ENCODE data around the gene ZNF701. TPM values are rescaled to one million over a fixed set of nuclear protein-coding genes. Genes with fewer than 3 reads are reported as not detected.
A peak's percentile ranks its signal among the peaks of the same experiment; 100 is the strongest.

Gene ZNF701
- total RNA-seq, 1 experiment from 2014 or later, result 40.3 TPM

DNA sequence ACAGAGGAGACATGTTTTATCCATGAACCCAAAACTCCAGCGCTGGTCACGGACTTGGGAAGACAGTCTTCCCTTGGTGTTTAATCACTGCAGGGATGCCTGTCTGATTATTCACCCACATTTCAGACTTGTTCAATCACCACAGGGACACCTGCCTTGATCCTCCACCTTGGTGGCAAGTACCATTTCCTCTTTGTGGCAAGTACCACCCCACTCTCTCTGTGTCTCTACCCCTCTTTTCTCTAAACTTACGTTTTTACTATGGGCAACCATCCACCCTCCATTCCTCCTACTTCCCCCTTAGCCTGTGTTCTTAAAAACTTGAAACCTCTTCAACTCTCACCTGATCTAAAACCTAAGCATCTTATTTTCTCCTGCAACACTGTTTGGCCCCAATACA, 51.3 kb downstream of the ZNF701 start:
- Mint-ChIP-seq H3K4me3 (no peak overlapping the region), H3K4me1 (no peaks in the 10 kb centered on the region), H3K27ac (no peak overlapping the region), H3K9me3 (peaks cover 14% of the 10 kb centered on the region), H3K27me3 (ENCODE audit: low read depth) (no peaks in the 10 kb centered on the region), H3K36me3 (peaks cover 51% of the 10 kb centered on the region)
- ChIA-PET CTCF (no interaction called here), POLR2A (no interaction called here)
- no peak for TF ChIP-seq PRRX2 (CRISPR knock-in tag; IDR thresholded peaks at IDR 0.05)
- DNase-seq (ENCODE audit: low spot score) (no peak), ATAC-seq (no peak)

DNA sequence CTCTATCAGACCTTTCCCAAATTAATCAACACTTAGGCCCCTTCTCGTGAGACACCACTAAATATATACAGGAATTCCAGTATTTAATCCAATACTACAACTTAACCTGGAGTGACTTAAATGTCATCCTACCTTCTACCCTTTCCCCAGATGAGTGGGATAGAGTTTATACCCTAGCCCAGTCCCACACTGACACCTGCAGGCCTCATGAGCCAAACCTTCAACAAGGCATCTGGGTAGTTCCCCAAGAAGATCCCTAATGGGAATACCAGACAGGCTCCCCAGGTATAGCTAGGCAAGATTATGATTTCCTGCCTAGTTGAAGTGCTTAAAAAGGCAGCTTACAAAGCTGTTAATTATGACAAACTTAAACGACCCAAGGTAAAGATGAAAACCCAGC, 52.2 kb downstream of the ZNF701 start:
- ChIA-PET CTCF (interaction anchor here (0.6 to 2.1 kb wide), 3 partner anchors 77 to 279 kb away, joined by 3 to 6 read pairs (median 3); partner anchors contain the start of gene ZNF528), POLR2A (no interaction called here)
- ATAC-seq, result peak; percentile 89
- H3K27me3 Mint-ChIP-seq (ENCODE audit: low read depth), result no peaks in the 10 kb centered on the region
- peaks cover 42% of the 10 kb centered on the region for H3K36me3 Mint-ChIP-seq
- H3K27ac Mint-ChIP-seq, result peak overlapping the region; percentile 41; the same call in 1 of the 2 replicates
- TF ChIP-seq MYBL2 (CRISPR knock-in tag; IDR thresholded peaks at IDR 0.05) (no peak), ETV6 (CRISPR knock-in tag; IDR thresholded peaks at IDR 0.05) (no peak), MXD4 (CRISPR knock-in tag; IDR thresholded peaks at IDR 0.05; ENCODE audit: borderline replicate concordance) (no peak), NFATC4 (CRISPR knock-in tag; IDR thresholded peaks at IDR 0.05) (no peak), ZNF121 (CRISPR knock-in tag; IDR thresholded peaks at IDR 0.05) (no peak), TEAD4 (CRISPR knock-in tag; IDR thresholded peaks at IDR 0.05) (no peak), JAZF1 (CRISPR knock-in tag; IDR thresholded peaks at IDR 0.05) (no peak), ZNF317 (CRISPR knock-in tag; IDR thresholded peaks at IDR 0.05; ENCODE audit: borderline replicate concordance, low read depth) (no peak), ZNF138 (CRISPR knock-in tag; conservative IDR thresholded peaks at IDR 0.05) (no peak), ATF1 (CRISPR knock-in tag; IDR thresholded peaks at IDR 0.05) (no peak), CBFB (CRISPR knock-in tag; IDR thresholded peaks at IDR 0.05; ENCODE audit: low read depth) (no peak)
- TF ChIP-seq, protein P1, sequence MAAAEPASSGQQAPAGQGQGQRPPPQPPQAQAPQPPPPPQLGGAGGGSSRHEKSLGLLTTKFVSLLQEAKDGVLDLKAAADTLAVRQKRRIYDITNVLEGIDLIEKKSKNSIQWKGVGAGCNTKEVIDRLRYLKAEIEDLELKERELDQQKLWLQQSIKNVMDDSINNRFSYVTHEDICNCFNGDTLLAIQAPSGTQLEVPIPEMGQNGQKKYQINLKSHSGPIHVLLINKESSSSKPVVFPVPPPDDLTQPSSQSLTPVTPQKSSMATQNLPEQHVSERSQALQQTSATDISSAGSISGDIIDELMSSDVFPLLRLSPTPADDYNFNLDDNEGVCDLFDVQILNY (CRISPR knock-in tag; IDR thresholded peaks at IDR 0.05), result no peak
- TF ChIP-seq, protein P2, sequence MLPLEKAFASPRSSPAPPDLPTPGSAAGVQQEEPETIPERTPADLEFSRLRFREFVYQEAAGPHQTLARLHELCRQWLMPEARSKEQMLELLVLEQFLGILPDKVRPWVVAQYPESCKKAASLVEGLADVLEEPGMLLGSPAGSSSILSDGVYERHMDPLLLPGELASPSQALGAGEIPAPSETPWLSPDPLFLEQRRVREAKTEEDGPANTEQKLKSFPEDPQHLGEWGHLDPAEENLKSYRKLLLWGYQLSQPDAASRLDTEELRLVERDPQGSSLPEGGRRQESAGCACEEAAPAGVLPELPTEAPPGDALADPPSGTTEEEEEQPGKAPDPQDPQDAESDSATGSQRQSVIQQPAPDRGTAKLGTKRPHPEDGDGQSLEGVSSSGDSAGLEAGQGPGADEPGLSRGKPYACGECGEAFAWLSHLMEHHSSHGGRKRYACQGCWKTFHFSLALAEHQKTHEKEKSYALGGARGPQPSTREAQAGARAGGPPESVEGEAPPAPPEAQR (CRISPR knock-in tag; IDR thresholded peaks at IDR 0.05), result no peak
- TF ChIP-seq, protein P3, sequence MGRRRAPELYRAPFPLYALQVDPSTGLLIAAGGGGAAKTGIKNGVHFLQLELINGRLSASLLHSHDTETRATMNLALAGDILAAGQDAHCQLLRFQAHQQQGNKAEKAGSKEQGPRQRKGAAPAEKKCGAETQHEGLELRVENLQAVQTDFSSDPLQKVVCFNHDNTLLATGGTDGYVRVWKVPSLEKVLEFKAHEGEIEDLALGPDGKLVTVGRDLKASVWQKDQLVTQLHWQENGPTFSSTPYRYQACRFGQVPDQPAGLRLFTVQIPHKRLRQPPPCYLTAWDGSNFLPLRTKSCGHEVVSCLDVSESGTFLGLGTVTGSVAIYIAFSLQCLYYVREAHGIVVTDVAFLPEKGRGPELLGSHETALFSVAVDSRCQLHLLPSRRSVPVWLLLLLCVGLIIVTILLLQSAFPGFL (CRISPR knock-in tag; IDR thresholded peaks at IDR 0.05; ENCODE audit: borderline replicate concordance), result no peak
- TF ChIP-seq, protein P4, sequence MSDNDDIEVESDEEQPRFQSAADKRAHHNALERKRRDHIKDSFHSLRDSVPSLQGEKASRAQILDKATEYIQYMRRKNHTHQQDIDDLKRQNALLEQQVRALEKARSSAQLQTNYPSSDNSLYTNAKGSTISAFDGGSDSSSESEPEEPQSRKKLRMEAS (CRISPR knock-in tag; IDR thresholded peaks at IDR 0.05), result no peak
- TF ChIP-seq, protein P5, sequence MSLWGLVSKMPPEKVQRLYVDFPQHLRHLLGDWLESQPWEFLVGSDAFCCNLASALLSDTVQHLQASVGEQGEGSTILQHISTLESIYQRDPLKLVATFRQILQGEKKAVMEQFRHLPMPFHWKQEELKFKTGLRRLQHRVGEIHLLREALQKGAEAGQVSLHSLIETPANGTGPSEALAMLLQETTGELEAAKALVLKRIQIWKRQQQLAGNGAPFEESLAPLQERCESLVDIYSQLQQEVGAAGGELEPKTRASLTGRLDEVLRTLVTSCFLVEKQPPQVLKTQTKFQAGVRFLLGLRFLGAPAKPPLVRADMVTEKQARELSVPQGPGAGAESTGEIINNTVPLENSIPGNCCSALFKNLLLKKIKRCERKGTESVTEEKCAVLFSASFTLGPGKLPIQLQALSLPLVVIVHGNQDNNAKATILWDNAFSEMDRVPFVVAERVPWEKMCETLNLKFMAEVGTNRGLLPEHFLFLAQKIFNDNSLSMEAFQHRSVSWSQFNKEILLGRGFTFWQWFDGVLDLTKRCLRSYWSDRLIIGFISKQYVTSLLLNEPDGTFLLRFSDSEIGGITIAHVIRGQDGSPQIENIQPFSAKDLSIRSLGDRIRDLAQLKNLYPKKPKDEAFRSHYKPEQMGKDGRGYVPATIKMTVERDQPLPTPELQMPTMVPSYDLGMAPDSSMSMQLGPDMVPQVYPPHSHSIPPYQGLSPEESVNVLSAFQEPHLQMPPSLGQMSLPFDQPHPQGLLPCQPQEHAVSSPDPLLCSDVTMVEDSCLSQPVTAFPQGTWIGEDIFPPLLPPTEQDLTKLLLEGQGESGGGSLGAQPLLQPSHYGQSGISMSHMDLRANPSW (CRISPR knock-in tag; conservative IDR thresholded peaks at IDR 0.05; ENCODE audit: low read depth), result no peak
- TF ChIP-seq, protein P6, sequence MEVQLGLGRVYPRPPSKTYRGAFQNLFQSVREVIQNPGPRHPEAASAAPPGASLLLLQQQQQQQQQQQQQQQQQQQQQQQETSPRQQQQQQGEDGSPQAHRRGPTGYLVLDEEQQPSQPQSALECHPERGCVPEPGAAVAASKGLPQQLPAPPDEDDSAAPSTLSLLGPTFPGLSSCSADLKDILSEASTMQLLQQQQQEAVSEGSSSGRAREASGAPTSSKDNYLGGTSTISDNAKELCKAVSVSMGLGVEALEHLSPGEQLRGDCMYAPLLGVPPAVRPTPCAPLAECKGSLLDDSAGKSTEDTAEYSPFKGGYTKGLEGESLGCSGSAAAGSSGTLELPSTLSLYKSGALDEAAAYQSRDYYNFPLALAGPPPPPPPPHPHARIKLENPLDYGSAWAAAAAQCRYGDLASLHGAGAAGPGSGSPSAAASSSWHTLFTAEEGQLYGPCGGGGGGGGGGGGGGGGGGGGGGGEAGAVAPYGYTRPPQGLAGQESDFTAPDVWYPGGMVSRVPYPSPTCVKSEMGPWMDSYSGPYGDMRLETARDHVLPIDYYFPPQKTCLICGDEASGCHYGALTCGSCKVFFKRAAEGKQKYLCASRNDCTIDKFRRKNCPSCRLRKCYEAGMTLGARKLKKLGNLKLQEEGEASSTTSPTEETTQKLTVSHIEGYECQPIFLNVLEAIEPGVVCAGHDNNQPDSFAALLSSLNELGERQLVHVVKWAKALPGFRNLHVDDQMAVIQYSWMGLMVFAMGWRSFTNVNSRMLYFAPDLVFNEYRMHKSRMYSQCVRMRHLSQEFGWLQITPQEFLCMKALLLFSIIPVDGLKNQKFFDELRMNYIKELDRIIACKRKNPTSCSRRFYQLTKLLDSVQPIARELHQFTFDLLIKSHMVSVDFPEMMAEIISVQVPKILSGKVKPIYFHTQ (CRISPR knock-in tag; IDR thresholded peaks at IDR 0.05), result no peak
- TF ChIP-seq, protein P7, sequence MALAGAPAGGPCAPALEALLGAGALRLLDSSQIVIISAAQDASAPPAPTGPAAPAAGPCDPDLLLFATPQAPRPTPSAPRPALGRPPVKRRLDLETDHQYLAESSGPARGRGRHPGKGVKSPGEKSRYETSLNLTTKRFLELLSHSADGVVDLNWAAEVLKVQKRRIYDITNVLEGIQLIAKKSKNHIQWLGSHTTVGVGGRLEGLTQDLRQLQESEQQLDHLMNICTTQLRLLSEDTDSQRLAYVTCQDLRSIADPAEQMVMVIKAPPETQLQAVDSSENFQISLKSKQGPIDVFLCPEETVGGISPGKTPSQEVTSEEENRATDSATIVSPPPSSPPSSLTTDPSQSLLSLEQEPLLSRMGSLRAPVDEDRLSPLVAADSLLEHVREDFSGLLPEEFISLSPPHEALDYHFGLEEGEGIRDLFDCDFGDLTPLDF (CRISPR knock-in tag; IDR thresholded peaks at IDR 0.05), result no peak
- TF ChIP-seq, protein P8, sequence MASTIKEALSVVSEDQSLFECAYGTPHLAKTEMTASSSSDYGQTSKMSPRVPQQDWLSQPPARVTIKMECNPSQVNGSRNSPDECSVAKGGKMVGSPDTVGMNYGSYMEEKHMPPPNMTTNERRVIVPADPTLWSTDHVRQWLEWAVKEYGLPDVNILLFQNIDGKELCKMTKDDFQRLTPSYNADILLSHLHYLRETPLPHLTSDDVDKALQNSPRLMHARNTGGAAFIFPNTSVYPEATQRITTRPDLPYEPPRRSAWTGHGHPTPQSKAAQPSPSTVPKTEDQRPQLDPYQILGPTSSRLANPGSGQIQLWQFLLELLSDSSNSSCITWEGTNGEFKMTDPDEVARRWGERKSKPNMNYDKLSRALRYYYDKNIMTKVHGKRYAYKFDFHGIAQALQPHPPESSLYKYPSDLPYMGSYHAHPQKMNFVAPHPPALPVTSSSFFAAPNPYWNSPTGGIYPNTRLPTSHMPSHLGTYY (CRISPR knock-in tag; IDR thresholded peaks at IDR 0.05), result no peak
- TF ChIP-seq, protein P9, sequence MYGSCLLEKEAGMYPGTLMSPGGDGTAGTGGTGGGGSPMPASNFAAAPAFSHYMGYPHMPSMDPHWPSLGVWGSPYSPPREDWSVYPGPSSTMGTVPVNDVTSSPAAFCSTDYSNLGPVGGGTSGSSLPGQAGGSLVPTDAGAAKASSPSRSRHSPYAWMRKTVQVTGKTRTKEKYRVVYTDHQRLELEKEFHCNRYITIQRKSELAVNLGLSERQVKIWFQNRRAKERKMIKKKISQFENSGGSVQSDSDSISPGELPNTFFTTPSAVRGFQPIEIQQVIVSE (CRISPR knock-in tag; IDR thresholded peaks at IDR 0.05; ENCODE audit: borderline replicate concordance), result no peak
- H3K4me1 Mint-ChIP-seq, result no peaks in the 10 kb centered on the region
- DNase-seq (ENCODE audit: low spot score), result peak; percentile 37
- H3K4me3 Mint-ChIP-seq, result no peak overlapping the region
- H3K9me3 Mint-ChIP-seq, result peaks cover 7% of the 10 kb centered on the region; the same call in 1 of the 2 replicates

Data from WTC11 (cell line).